ENCODE measurements around the gene TCFL5. TPM values are rescaled to one million over a fixed set of nuclear protein-coding genes. Genes with fewer than 3 reads are reported as not detected.

Gene TCFL5
- total RNA-seq, 1 experiment from 2014 or later: 29.3 TPM

GRCh38 chr20:62819494-62820174, 42.0 kb downstream of the TCFL5 start:
- H3K36me3 ChIP-seq (ENCODE audit: low read depth): no peaks in the 10 kb centered on the region
- H3F3A ChIP-seq (ENCODE audit: insufficient read depth, low read depth): peaks cover 40% of the 10 kb centered on the region; the same call in 1 of the 2 replicates
- ChIA-PET CTCF (interaction anchor here (0.6 kb wide), 2 partner anchors 22 to 521 kb away, joined by 3 to 4 read pairs; no protein-coding TSS in a partner anchor), POLR2A (ENCODE audit: unreplicated experiment) (interaction anchor here (0.6 kb wide), 1 partner anchor 26 kb away, joined by 4 read pairs; no protein-coding TSS in a partner anchor)
- BruUV-seq (replicated peaks): no TSS peak
- H3K27ac ChIP-seq: peak overlapping the region; percentile 30
- no peaks in the 10 kb centered on the region for H4K20me1 ChIP-seq (ENCODE audit: insufficient read depth)
- peak overlapping the region; percentile 41 for H3K4me2 ChIP-seq
- H3K27me3 ChIP-seq (ENCODE audit: insufficient read depth, low read depth): peaks cover 12% of the 10 kb centered on the region
- H2AFZ ChIP-seq: no peak overlapping the region
- peaks cover 54% of the 10 kb centered on the region for H3K4me1 ChIP-seq (replicated peaks; ENCODE audit: insufficient read depth)
- no peaks in the 10 kb centered on the region for H3K9me2 ChIP-seq (ENCODE audit: insufficient read depth)
- H3K4me3 ChIP-seq: no peak overlapping the region
- DNase-seq: peak; percentile 90 to 91
- H3K9me3 ChIP-seq (ENCODE audit: insufficient read depth, low read depth): no peaks in the 10 kb centered on the region
- intact Hi-C loops (cut with micrococcal nuclease; ENCODE audit: unreplicated experiment): no loop called here
- no peak for TF ChIP-seq EZH2 (IDR thresholded peaks at IDR 0.05; ENCODE audit: low read depth)
- no peak for TF ChIP-seq CTCF (conservative IDR thresholded peaks at IDR 0.05)
- H3K79me2 ChIP-seq (ENCODE audit: low read depth): no peaks in the 10 kb centered on the region

GRCh38 chr20:62818592-62819493, 42.8 kb downstream of the TCFL5 start:
- peak overlapping the region; percentile 30; the same call in 1 of the 2 replicates for H3K27ac ChIP-seq
- BruUV-seq (replicated peaks): no TSS peak
- peaks cover 4% of the 10 kb centered on the region; the same call in 1 of the 2 replicates for H4K20me1 ChIP-seq (ENCODE audit: insufficient read depth)
- H3K36me3 ChIP-seq (ENCODE audit: low read depth): no peaks in the 10 kb centered on the region
- no peak overlapping the region for H3K4me3 ChIP-seq
- H3K9me3 ChIP-seq (ENCODE audit: insufficient read depth, low read depth): no peaks in the 10 kb centered on the region
- H3K4me1 ChIP-seq (replicated peaks; ENCODE audit: insufficient read depth): peaks cover 48% of the 10 kb centered on the region
- H3K27me3 ChIP-seq (ENCODE audit: insufficient read depth, low read depth): peaks cover 12% of the 10 kb centered on the region
- no peaks in the 10 kb centered on the region for H3K9me2 ChIP-seq (ENCODE audit: insufficient read depth)
- peaks cover 45% of the 10 kb centered on the region; the same call in 1 of the 2 replicates for H3F3A ChIP-seq (ENCODE audit: insufficient read depth, low read depth)
- peak; percentile 50 to 76 for DNase-seq
- intact Hi-C loops (cut with micrococcal nuclease; ENCODE audit: unreplicated experiment): no loop called here
- no peak overlapping the region for H2AFZ ChIP-seq
- H3K4me2 ChIP-seq: peak overlapping the region; percentile 41
- POLR2A ChIA-PET (ENCODE audit: unreplicated experiment): interaction anchor here (0.6 kb wide), 1 partner anchor 25 kb away, joined by 4 read pairs; no protein-coding TSS in a partner anchor
- CTCF ChIA-PET: no interaction called here
- TF ChIP-seq EZH2 (IDR thresholded peaks at IDR 0.05; ENCODE audit: low read depth): no peak
- TF ChIP-seq CTCF (conservative IDR thresholded peaks at IDR 0.05): no peak
- no peaks in the 10 kb centered on the region for H3K79me2 ChIP-seq (ENCODE audit: low read depth)

GRCh38 chr20:62817975-62818591, 43.5 kb downstream of the TCFL5 start:
- no TSS peak for BruUV-seq (replicated peaks)
- Histone ChIP-seq H4K20me1 (ENCODE audit: insufficient read depth) (peaks cover 8% of the 10 kb centered on the region; the same call in 1 of the 2 replicates), H3K79me2 (ENCODE audit: low read depth) (no peaks in the 10 kb centered on the region), H3K9me3 (ENCODE audit: insufficient read depth, low read depth) (no peaks in the 10 kb centered on the region), H3K27me3 (ENCODE audit: insufficient read depth, low read depth) (peaks cover 12% of the 10 kb centered on the region), H3F3A (ENCODE audit: insufficient read depth, low read depth) (peaks cover 46% of the 10 kb centered on the region; the same call in 1 of the 2 replicates), H3K27ac (no peak overlapping the region), H3K4me1 (replicated peaks; ENCODE audit: insufficient read depth) (peaks cover 48% of the 10 kb centered on the region), H3K4me2 (peak overlapping the region; percentile 41), H3K9me2 (ENCODE audit: insufficient read depth) (no peaks in the 10 kb centered on the region), H3K4me3 (no peak overlapping the region), H2AFZ (no peak overlapping the region), H3K36me3 (ENCODE audit: low read depth) (no peaks in the 10 kb centered on the region)
- ChIA-PET POLR2A (ENCODE audit: unreplicated experiment) (no interaction called here), CTCF (no interaction called here)
- DNase-seq: no peak
- intact Hi-C loops (cut with micrococcal nuclease; ENCODE audit: unreplicated experiment): no loop called here
- no peak for TF ChIP-seq EZH2 (IDR thresholded peaks at IDR 0.05; ENCODE audit: low read depth)
- no peak for TF ChIP-seq CTCF (conservative IDR thresholded peaks at IDR 0.05)
